ENCODE data around the gene STARD9.

STARD9 gene

DNA sequence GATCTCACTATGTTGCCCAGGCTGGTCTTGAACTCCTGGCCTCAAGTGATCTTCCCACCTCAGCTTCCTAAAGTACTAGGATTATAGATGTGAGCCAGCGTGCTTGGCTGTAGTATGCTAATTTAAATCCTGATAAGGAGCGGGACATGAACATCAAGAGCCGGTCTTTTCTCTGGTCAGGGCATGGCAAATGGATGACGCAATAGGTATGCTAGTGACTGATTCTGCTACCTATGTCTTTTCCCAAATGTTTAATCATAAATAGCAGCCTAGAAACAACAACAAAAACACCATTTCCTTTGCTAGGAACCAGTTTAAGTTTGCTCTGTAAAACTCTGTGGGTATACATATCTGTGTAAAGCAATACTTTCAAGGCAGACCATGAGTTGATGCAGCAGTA lies 64.7 kb downstream of the STARD9 start:
- no peak overlapping the region for H3K4me3 ChIP-seq (ENCODE audit: low read depth in 1 of 2, low read length in 1 of 2)
- no peaks in the 10 kb centered on the region for H3K9me3 ChIP-seq
- TF ChIP-seq, protein P1, sequence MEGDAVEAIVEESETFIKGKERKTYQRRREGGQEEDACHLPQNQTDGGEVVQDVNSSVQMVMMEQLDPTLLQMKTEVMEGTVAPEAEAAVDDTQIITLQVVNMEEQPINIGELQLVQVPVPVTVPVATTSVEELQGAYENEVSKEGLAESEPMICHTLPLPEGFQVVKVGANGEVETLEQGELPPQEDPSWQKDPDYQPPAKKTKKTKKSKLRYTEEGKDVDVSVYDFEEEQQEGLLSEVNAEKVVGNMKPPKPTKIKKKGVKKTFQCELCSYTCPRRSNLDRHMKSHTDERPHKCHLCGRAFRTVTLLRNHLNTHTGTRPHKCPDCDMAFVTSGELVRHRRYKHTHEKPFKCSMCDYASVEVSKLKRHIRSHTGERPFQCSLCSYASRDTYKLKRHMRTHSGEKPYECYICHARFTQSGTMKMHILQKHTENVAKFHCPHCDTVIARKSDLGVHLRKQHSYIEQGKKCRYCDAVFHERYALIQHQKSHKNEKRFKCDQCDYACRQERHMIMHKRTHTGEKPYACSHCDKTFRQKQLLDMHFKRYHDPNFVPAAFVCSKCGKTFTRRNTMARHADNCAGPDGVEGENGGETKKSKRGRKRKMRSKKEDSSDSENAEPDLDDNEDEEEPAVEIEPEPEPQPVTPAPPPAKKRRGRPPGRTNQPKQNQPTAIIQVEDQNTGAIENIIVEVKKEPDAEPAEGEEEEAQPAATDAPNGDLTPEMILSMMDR (IDR thresholded peaks at IDR 0.05): no peak
- H3K4me1 ChIP-seq (ENCODE audit: control insufficient read depth in 1 of 2, insufficient read depth in 1 of 2, low read depth in 1 of 2, low read length in 1 of 2): no peaks in the 10 kb centered on the region
- no peaks in the 10 kb centered on the region for H3K27me3 ChIP-seq
- no peaks in the 10 kb centered on the region for H3K36me3 ChIP-seq
- H3K27ac ChIP-seq: no peak overlapping the region

DNA sequence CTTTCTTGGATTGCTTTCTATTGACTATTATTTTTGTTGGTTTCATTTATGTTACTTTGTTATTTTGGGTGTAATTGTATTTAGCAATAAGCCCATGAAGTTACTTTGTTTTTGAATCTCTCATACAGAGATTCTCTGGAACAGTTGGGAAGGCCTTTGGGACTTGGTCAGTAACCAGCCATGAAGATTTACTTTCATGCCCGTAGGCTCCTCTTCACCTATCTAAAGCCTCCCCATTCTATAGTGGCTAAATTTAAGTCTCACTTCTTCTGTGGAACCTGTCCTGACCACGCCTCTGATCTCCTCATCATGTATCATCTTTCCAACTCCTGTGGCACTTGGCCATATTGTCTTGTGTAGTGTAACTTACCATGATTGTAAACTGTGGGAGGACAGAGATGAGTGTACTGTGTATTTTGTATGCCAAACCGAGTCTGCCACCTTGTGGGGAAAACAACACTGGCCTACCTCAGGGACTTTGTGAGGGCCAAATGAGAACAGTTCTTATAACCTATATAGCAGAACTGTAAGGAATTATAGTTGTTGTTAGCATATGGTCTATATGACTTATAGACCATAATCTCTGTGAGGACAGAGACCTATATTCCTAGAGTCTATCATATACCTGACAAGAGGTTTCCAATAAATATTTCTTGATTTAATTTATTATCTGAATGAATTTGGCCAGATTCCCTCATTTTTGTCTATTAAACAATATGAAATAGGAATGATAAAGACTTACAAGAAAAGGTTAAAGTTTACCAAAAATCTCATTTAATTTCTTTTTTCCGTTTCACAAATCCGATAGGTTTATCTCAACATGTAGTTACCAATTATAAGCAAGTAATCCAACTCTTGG lies 75.0 kb downstream of the STARD9 start:
- Histone ChIP-seq H3K27me3 (no peaks in the 10 kb centered on the region), H3K4me1 (ENCODE audit: control insufficient read depth in 1 of 2, insufficient read depth in 1 of 2, low read depth in 1 of 2, low read length in 1 of 2) (no peaks in the 10 kb centered on the region), H3K36me3 (no peaks in the 10 kb centered on the region), H3K9me3 (no peaks in the 10 kb centered on the region), H3K4me3 (ENCODE audit: low read depth in 1 of 2, low read length in 1 of 2) (no peak overlapping the region), H3K27ac (no peak overlapping the region)
- TF ChIP-seq, protein P1 (IDR thresholded peaks at IDR 0.05): no peak

DNA sequence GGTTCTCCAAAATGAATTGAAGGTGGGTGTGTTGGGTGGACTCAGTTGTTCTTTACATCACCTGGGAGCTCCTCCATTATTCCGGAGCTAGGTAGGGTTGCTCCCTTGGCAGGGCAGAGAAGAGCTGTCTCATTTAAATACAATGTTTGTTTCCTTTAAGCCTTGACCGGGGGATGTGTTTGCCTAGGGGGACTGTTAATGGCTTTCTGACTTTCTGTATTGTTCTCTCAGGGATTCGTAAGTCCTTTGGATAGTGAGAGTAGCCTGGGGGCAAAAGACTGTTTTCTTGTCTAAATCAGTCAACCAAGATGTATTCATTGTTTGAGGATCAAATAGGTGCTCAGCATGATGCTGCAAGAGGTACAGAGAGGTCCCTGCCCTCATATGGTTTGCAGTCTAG lies 90.4 kb downstream of the STARD9 start:
- no peak overlapping the region for H3K4me3 ChIP-seq (ENCODE audit: low read depth in 1 of 2, low read length in 1 of 2)
- no peaks in the 10 kb centered on the region for H3K36me3 ChIP-seq
- H3K4me1 ChIP-seq (ENCODE audit: control insufficient read depth in 1 of 2, insufficient read depth in 1 of 2, low read depth in 1 of 2, low read length in 1 of 2): no peaks in the 10 kb centered on the region
- TF ChIP-seq, protein P1 (IDR thresholded peaks at IDR 0.05): no peak
- H3K27ac ChIP-seq: no peak overlapping the region
- no peaks in the 10 kb centered on the region for H3K9me3 ChIP-seq
- H3K27me3 ChIP-seq: no peaks in the 10 kb centered on the region

DNA sequence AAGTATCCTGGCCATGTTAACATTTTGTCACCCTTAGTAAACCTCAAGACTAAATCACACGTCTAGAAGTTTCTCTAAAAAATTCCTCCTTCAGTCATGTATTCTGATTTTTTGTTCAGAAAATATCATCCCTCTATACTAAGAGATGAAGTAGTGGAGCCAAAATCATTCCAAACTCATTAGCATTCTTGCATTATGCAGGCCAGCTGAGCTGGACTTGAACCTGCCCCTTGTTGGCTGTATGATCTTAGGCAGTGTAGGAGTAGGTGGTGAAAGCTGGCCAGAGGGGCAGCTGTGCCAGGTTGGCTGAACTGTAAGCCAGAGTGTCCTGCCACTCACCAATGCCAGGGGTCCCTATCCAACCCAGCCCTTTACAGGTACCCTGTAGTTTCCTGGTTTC lies 92.4 kb downstream of the STARD9 start:
- no peak overlapping the region for H3K27ac ChIP-seq
- TF ChIP-seq, protein P1 (IDR thresholded peaks at IDR 0.05): no peak
- no peaks in the 10 kb centered on the region for H3K27me3 ChIP-seq
- H3K4me1 ChIP-seq (ENCODE audit: control insufficient read depth in 1 of 2, insufficient read depth in 1 of 2, low read depth in 1 of 2, low read length in 1 of 2): no peaks in the 10 kb centered on the region
- no peak overlapping the region for H3K4me3 ChIP-seq (ENCODE audit: low read depth in 1 of 2, low read length in 1 of 2)
- H3K36me3 ChIP-seq: no peaks in the 10 kb centered on the region
- no peaks in the 10 kb centered on the region for H3K9me3 ChIP-seq

DNA sequence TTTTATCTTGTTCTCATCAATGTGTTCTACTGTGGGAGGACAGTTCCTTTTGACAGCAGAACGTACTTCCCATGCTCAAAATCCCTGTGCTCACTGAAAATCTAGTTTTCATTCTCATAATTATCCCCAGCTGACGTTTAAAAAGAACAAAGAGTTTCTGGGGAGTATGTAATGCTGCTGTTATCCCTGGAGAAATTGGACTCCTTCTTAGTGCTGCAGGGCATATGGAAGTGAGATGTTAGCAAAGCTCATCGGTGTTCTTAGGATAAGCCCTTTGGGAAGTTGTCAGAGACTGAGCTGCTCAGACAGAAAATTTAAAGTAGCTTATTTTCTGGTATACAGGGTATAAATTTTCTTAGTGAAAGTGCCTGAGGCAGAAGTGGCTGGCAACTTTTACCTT lies 95.0 kb downstream of the STARD9 start:
- Histone ChIP-seq H3K4me1 (ENCODE audit: control insufficient read depth in 1 of 2, insufficient read depth in 1 of 2, low read depth in 1 of 2, low read length in 1 of 2) (no peaks in the 10 kb centered on the region), H3K9me3 (no peaks in the 10 kb centered on the region), H3K36me3 (no peaks in the 10 kb centered on the region), H3K4me3 (ENCODE audit: low read depth in 1 of 2, low read length in 1 of 2) (no peak overlapping the region), H3K27ac (no peak overlapping the region), H3K27me3 (no peaks in the 10 kb centered on the region)
- TF ChIP-seq, protein P1 (IDR thresholded peaks at IDR 0.05): no peak
